ENCODE measurements around the gene ECHS1. TPM values are rescaled to one million over a fixed set of nuclear protein-coding genes. Genes with fewer than 3 reads are reported as not detected.

ECHS1 gene
- total RNA-seq, 1 experiment from 2014 or later = 58.0 TPM

DNA sequence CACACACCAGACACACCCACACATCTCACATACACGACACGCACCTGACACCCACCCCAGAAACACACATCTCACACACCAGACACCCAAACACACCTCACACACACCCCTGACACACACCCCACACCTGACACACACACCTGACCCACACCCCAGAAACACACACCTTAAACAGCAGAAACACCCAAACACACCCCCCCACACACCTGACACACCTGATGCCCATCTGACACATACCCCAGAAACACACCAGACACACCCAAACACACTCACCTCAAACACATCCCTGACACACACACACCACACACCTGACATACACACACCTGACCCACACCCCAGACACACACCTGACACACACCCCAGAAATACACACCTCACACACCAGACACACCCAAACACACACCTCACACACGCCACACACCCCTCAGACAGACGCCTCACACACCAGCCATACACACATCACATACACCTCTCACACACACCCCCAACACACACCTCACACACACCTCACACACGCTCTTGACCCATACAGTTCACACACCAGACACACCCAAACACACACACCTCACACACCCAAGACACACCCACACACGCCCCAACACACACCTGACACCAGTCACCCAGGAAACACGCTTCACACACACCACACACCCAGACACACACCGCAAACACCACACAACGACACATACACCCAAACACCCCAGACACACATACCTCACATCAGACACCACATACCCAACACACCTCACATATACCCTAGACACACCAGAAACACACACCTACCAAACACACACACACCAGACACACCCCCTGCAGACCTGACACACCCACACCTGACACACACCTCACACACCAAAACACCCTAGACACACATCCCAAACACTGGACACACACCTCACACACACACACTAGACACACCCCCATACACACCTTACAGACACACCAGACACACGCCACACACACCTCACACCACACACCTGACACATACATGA is 34.8 kb downstream of the ECHS1 start:
- no peaks in the 10 kb centered on the region for H3K36me3 ChIP-seq (ENCODE audit: control insufficient read depth in 1 of 2, insufficient read depth in 2 of 2, low read length in 2 of 2)
- H3K9ac ChIP-seq (ENCODE audit: low read length) = no peak overlapping the region
- no peaks in the 10 kb centered on the region for H3K9me2 ChIP-seq (ENCODE audit: insufficient read depth)
- H3K79me2 ChIP-seq (ENCODE audit: insufficient read depth, low read length) = no peaks in the 10 kb centered on the region
- TF ChIP-seq POLR2A (IDR thresholded peaks at IDR 0.05; ENCODE audit: borderline replicate concordance, extremely low read depth, insufficient read depth, insufficient read length) = no peak
- no peak for TF ChIP-seq SRF (IDR thresholded peaks at IDR 0.05; ENCODE audit: low read depth)
- no peak for TF ChIP-seq JUND (IDR thresholded peaks at IDR 0.05)
- no peak for TF ChIP-seq POLR2AphosphoS5 (IDR thresholded peaks at IDR 0.05; ENCODE audit: low read depth, low read length)
- no peak for TF ChIP-seq ELF1 (IDR thresholded peaks at IDR 0.05; ENCODE audit: borderline replicate concordance, low read depth)
- no peak for TF ChIP-seq ZBTB33 (IDR thresholded peaks at IDR 0.05; ENCODE audit: extremely low read depth, insufficient replicate concordance, low read length)
- TF ChIP-seq YY1 (IDR thresholded peaks at IDR 0.05; ENCODE audit: extremely low read depth, insufficient replicate concordance, low read depth, low read length) = no peak
- TF ChIP-seq EZH2phosphoT487 (IDR thresholded peaks at IDR 0.05; ENCODE audit: borderline replicate concordance) = no peak
- TF ChIP-seq CEBPB (IDR thresholded peaks at IDR 0.05; ENCODE audit: low read depth) = no peak
- TF ChIP-seq FOSL1 (IDR thresholded peaks at IDR 0.05; ENCODE audit: low read depth) = no peak
- no peak for TF ChIP-seq TCF7L2 (IDR thresholded peaks at IDR 0.05; ENCODE audit: borderline replicate concordance, extremely low read depth, insufficient read depth, insufficient read length)
- no peak for TF ChIP-seq RAD21 (IDR thresholded peaks at IDR 0.05; ENCODE audit: low read depth)
- no peak for TF ChIP-seq CBX3 (IDR thresholded peaks at IDR 0.05; ENCODE audit: low read depth)
- TF ChIP-seq SP1 (IDR thresholded peaks at IDR 0.05; ENCODE audit: low read depth) = no peak
- no peak for TF ChIP-seq EGR1 (IDR thresholded peaks at IDR 0.05; ENCODE audit: low read depth)
- TF ChIP-seq, protein P1, sequence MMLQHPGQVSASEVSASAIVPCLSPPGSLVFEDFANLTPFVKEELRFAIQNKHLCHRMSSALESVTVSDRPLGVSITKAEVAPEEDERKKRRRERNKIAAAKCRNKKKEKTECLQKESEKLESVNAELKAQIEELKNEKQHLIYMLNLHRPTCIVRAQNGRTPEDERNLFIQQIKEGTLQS (IDR thresholded peaks at IDR 0.05) = no peak
- TF ChIP-seq, protein P2, sequence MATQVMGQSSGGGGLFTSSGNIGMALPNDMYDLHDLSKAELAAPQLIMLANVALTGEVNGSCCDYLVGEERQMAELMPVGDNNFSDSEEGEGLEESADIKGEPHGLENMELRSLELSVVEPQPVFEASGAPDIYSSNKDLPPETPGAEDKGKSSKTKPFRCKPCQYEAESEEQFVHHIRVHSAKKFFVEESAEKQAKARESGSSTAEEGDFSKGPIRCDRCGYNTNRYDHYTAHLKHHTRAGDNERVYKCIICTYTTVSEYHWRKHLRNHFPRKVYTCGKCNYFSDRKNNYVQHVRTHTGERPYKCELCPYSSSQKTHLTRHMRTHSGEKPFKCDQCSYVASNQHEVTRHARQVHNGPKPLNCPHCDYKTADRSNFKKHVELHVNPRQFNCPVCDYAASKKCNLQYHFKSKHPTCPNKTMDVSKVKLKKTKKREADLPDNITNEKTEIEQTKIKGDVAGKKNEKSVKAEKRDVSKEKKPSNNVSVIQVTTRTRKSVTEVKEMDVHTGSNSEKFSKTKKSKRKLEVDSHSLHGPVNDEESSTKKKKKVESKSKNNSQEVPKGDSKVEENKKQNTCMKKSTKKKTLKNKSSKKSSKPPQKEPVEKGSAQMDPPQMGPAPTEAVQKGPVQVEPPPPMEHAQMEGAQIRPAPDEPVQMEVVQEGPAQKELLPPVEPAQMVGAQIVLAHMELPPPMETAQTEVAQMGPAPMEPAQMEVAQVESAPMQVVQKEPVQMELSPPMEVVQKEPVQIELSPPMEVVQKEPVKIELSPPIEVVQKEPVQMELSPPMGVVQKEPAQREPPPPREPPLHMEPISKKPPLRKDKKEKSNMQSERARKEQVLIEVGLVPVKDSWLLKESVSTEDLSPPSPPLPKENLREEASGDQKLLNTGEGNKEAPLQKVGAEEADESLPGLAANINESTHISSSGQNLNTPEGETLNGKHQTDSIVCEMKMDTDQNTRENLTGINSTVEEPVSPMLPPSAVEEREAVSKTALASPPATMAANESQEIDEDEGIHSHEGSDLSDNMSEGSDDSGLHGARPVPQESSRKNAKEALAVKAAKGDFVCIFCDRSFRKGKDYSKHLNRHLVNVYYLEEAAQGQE (IDR thresholded peaks at IDR 0.05; ENCODE audit: low read depth) = no peak
- H2AFZ ChIP-seq (ENCODE audit: low read depth, low read length, poor library complexity, severe bottlenecking) = no peak overlapping the region
- no peaks in the 10 kb centered on the region for H4K20me1 ChIP-seq (ENCODE audit: insufficient read depth)
- H3K9me3 ChIP-seq (ENCODE audit: control insufficient read depth in 1 of 2, insufficient read depth in 1 of 2, low read depth in 1 of 2, low read length in 2 of 2) = no peaks in the 10 kb centered on the region
- H3K4me3 ChIP-seq (replicated peaks in 1 of 2; ENCODE audit: low read depth in 1 of 2, low read length in 2 of 2) = no peak overlapping the region
- no peak overlapping the region for H3K4me2 ChIP-seq (ENCODE audit: low read length)
- CTCF ChIA-PET = no interaction called here
- no peak for ATAC-seq
- no TSS peak for BruUV-seq (replicated peaks)
- no peaks in the 10 kb centered on the region for H3K27me3 ChIP-seq (ENCODE audit: insufficient read depth, low read length)
- intact Hi-C loops (cut with micrococcal nuclease) = no loop called here
- H3K27ac ChIP-seq (ENCODE audit: low read depth, low read length) = no peak overlapping the region
- POLR2A ChIA-PET = no interaction called here
- DNase-seq (ENCODE audit: low read depth, low spot score) = no peak
- RAD21 ChIA-PET (ENCODE audit: low non-redundant PET in 1 of 2, low total read pairs in 2 of 2, uncharacterized antibody in 2 of 2, unreplicated experiment in 2 of 2) = no interaction called here
- H3K4me1 ChIP-seq (ENCODE audit: control insufficient read depth in 1 of 2, insufficient read depth in 2 of 2, low read length in 2 of 2) = peaks cover 0 to 5% of the 10 kb centered on the region in 2 experiments; a peak in 1 of 4 replicates
